GM23338 (cell line): Measurements from ENCODE around the gene TACC3. TPM values are rescaled to one million over a fixed set of nuclear protein-coding genes. Genes with fewer than 3 reads are reported as not detected.

Source experiments
- ATAC-seq: fragments of 200-7000 bp; cut with Tn5 transposase; 3 replicates; pipeline ENCODE4 v1.9.1; 2020
- DNase-seq: peaks from one replicate; pipeline ENCODE4 v3.0.0-alpha.2; 2015; ENCODE audit warnings: low spot score
- H2AFZ ChIP-seq: fragments of 200-600 bp; sonication (generic); 2 replicates; pipeline ENCODE4 v1.8.0; 2016; ENCODE audit warnings: antibody characterized with exemption, mild to moderate bottlenecking, moderate library complexity
- H3F3A ChIP-seq: fragments of 200-600 bp; sonication (generic); replicated peaks from 2 replicates; pipeline ENCODE4 v1.8.0; 2017; ENCODE audit warnings: antibody characterized with exemption, mixed run types, low read depth
- H3K27ac ChIP-seq: fragments of 200-600 bp; sonication (generic); 2 replicates; pipeline ENCODE4 v1.6.1; 2016; ENCODE audit warnings: low read depth
- H3K27me3 ChIP-seq: fragments of 200-600 bp; sonication (generic); 2 replicates; pipeline ENCODE4 v1.8.0; 2016; ENCODE audit warnings: mild to moderate bottlenecking, mixed run types, moderate library complexity; ENCODE audit not compliant: insufficient read depth
- H3K36me3 ChIP-seq: fragments of 200-600 bp; sonication (generic); 2 replicates; pipeline ENCODE4 v1.8.0; 2016; ENCODE audit warnings: mild to moderate bottlenecking; ENCODE audit not compliant: insufficient read depth
- H3K4me1 ChIP-seq: fragments of 200-600 bp; sonication (generic); 2 replicates; pipeline ENCODE4 v1.8.0; 2016; ENCODE audit warnings: mild to moderate bottlenecking, moderate library complexity; ENCODE audit not compliant: insufficient read depth
- H3K4me2 ChIP-seq: fragments of 200-600 bp; sonication (generic); 2 replicates; pipeline ENCODE4 v1.7.1; 2017; ENCODE audit warnings: mixed run types
- H3K4me3 ChIP-seq: fragments of 200-600 bp; sonication (generic); 2 replicates; pipeline ENCODE4 v1.6.1; 2016; ENCODE audit warnings: mixed run types
- H3K79me2 ChIP-seq: fragments of 200-600 bp; sonication (generic); replicated peaks from 2 replicates; pipeline ENCODE4 v1.8.0; 2017; ENCODE audit warnings: mild to moderate bottlenecking; ENCODE audit not compliant: insufficient read depth
- H3K9me2 ChIP-seq: fragments of 200-600 bp; sonication (generic); 2 replicates; pipeline ENCODE4 v1.8.0; 2017; ENCODE audit not compliant: insufficient read depth
- H4K20me1 ChIP-seq: fragments of 200-600 bp; sonication (generic); replicated peaks from 2 replicates; pipeline ENCODE4 v1.8.0; 2017; ENCODE audit warnings: mild to moderate bottlenecking; ENCODE audit not compliant: insufficient read depth
- H3K27ac Mint-ChIP-seq: 2 replicates; pipeline ENCODE4 v1.8.0; 2020; ENCODE audit warnings: inconsistent platforms, mild to moderate bottlenecking, moderate library complexity, mixed read lengths
- H3K27me3 Mint-ChIP-seq: 3 replicates; pipeline ENCODE4 v1.8.0; 2022; ENCODE audit warnings: low read depth, mild to moderate bottlenecking, moderate library complexity, mixed read lengths, inconsistent platforms; ENCODE audit not compliant: insufficient read depth, poor library complexity
- H3K36me3 Mint-ChIP-seq: 3 replicates; pipeline ENCODE4 v1.8.0; 2021; ENCODE audit warnings: low read depth, mild to moderate bottlenecking, inconsistent platforms, moderate library complexity, mixed read lengths
- H3K4me1 Mint-ChIP-seq: 3 replicates; pipeline ENCODE4 v1.8.0; 2020; ENCODE audit warnings: mild to moderate bottlenecking, inconsistent platforms, mixed read lengths
- H3K4me3 Mint-ChIP-seq: 3 replicates; pipeline ENCODE4 v1.8.0; 2021; ENCODE audit warnings: moderate library complexity, mild to moderate bottlenecking, inconsistent platforms, mixed read lengths
- H3K9me3 Mint-ChIP-seq: 3 replicates; pipeline ENCODE4 v1.8.0; 2020; ENCODE audit warnings: moderate library complexity, mild to moderate bottlenecking, inconsistent platforms, mixed read lengths
- CREB1 ChIP-seq: fragments of 250-450 bp; sonication (Bioruptor Pico); IDR thresholded peaks from 2 replicates; pipeline ENCODE4 v1.5.0; 2020; ENCODE audit warnings: low read depth, mild to moderate bottlenecking, moderate library complexity
- CTCF ChIP-seq, 2 experiments: fragments of 200-600 bp in 1 of 2; sonication (generic) in 1 of 2; conservative IDR thresholded peaks; 2 replicates each; pipeline versions ENCODE4 v1.5.1 to v1.6.1; 2016 to 2017; ENCODE audit warnings: antibody characterized with exemption in 2 of 2, low read depth in 2 of 2, mild to moderate bottlenecking in 2 of 2, moderate library complexity in 1 of 2
- EZH2 ChIP-seq: fragments of 200-600 bp; sonication (generic); IDR thresholded peaks from one replicate; pipeline ENCODE4 v1.8.0; 2017; ENCODE audit warnings: antibody characterized with exemption, mild to moderate bottlenecking, low read depth; ENCODE audit not compliant: unreplicated experiment
- JUNB ChIP-seq: IDR thresholded peaks from one replicate; pipeline ENCODE4 v1.6.1; 2016; ENCODE audit warnings: antibody characterized with exemption; ENCODE audit not compliant: unreplicated experiment
- POLR2AphosphoS5 ChIP-seq: IDR thresholded peaks from 2 replicates; pipeline ENCODE4 v1.6.1; 2016; ENCODE audit warnings: antibody characterized with exemption, low read depth
- STAT1 ChIP-seq: IDR thresholded peaks from one replicate; pipeline ENCODE4 v1.6.1; 2016; ENCODE audit warnings: antibody characterized with exemption; ENCODE audit not compliant: unreplicated experiment
- ZNF114 ChIP-seq: fragments of 250-450 bp; sonication (Bioruptor Pico); IDR thresholded peaks from 2 replicates; pipeline ENCODE4 v1.5.0; 2020; ENCODE audit warnings: mild to moderate bottlenecking, moderate library complexity
- ZNF331 ChIP-seq: fragments of 250-450 bp; sonication (Bioruptor Pico); IDR thresholded peaks from 2 replicates; pipeline ENCODE4 v1.5.0; 2020; ENCODE audit warnings: low read depth, mild to moderate bottlenecking, moderate library complexity
- ZNF462 ChIP-seq: fragments of 250-450 bp; sonication (Bioruptor Pico); IDR thresholded peaks from 2 replicates; pipeline ENCODE4 v1.5.0; 2020; ENCODE audit warnings: mild to moderate bottlenecking, moderate library complexity
- polyA plus RNA-seq: library from polyadenylated mRNA; unstranded; fragments of >200 nt; fragmentation: Nextera tagmentation; extraction: Ambion mirVana; gene quantifications from 2 replicates; pipeline ENCODE4 v1.2.1, GENCODE V29; 2016
- total RNA-seq: library from RNA; depleted of rRNA; stranded (reverse); fragments of >200 nt; shearing (Covaris generic); gene quantifications from 2 replicates; pipeline ENCODE4 v1.2.3, GENCODE V29; 2014

TACC3 gene
- total and polyA plus RNA-seq, 2 experiments from 2014 or later: 120 TPM

GRCh38 chr4:1759818-1760223 is 38.5 kb downstream of the TACC3 start:
- Histone ChIP-seq H3K4me1 (0 out of 2 replicates have a peak, but pooled peaks cover 4% of the 10 kb centered on the region), H3K27ac (no peak overlapping the region), H3K4me3 (no peak overlapping the region), H3K27me3 (no peaks in the 10 kb centered on the region), H3K79me2 (no peaks in the 10 kb centered on the region), H4K20me1 (no peaks in the 10 kb centered on the region), H3F3A (no peaks in the 10 kb centered on the region), H3K4me2 (no peak overlapping the region), H3K36me3 (no peaks in the 10 kb centered on the region), H3K9me2 (no peaks in the 10 kb centered on the region), H2AFZ (no peak overlapping the region)
- Mint-ChIP-seq H3K36me3 (no peaks in the 10 kb centered on the region), H3K4me3 (no peak overlapping the region), H3K27ac (no peak overlapping the region), H3K9me3 (no peaks in the 10 kb centered on the region), H3K4me1 (peaks cover 6% of the 10 kb centered on the region), H3K27me3 (peaks cover 5% of the 10 kb centered on the region)
- DNase-seq: no peak
- ATAC-seq: peak; percentile 2
- TF ChIP-seq STAT1: no peak
- TF ChIP-seq ZNF331: no peak
- peak in 1 of 2 experiments; percentile 30; a peak in 2 of 4 replicates for TF ChIP-seq CTCF (conservative IDR thresholded peaks at IDR 0.05; ENCODE audit: low read depth in 2 of 2)

- DNase-seq (no peak), ATAC-seq (no peak)
- H3K4me1 Mint-ChIP-seq: peaks cover 8% of the 10 kb centered on the region
- H3K27ac Mint-ChIP-seq: no peak overlapping the region
- TF ChIP-seq EZH2 (no peak), ZNF462 (CRISPR knock-in tag) (no peak), STAT1 (no peak), POLR2AphosphoS5 (no peak), CREB1 (CRISPR knock-in tag) (no peak), JUNB (no peak), ZNF331 (no peak), ZNF114 (CRISPR knock-in tag) (no peak)
- Histone ChIP-seq H3K9me2 (no peaks in the 10 kb centered on the region), H3K4me3 (no peak overlapping the region), H4K20me1 (no peaks in the 10 kb centered on the region), H3F3A (no peaks in the 10 kb centered on the region), H3K36me3 (no peaks in the 10 kb centered on the region), H3K27ac (no peak overlapping the region), H2AFZ (no peak overlapping the region), H3K79me2 (no peaks in the 10 kb centered on the region), H3K27me3 (no peaks in the 10 kb centered on the region), H3K4me2 (no peak overlapping the region), H3K4me1 (0 out of 2 replicates have a peak, but pooled peaks cover 5% of the 10 kb centered on the region)
- peaks cover 11% of the 10 kb centered on the region for H3K27me3 Mint-ChIP-seq
- no peaks in the 10 kb centered on the region; the same call in 2 of the 3 replicates for H3K9me3 Mint-ChIP-seq
- no peaks in the 10 kb centered on the region for H3K36me3 Mint-ChIP-seq
- no peak overlapping the region for H3K4me3 Mint-ChIP-seq
Observed at GRCh38 chr4:1760521-1761071, 39.3 kb downstream of the TACC3 start.
